Measurements from ENCODE around the gene EEIG2.
A peak's percentile ranks its signal among the peaks of the same experiment; 100 is the strongest.

Gene EEIG2

DNA sequence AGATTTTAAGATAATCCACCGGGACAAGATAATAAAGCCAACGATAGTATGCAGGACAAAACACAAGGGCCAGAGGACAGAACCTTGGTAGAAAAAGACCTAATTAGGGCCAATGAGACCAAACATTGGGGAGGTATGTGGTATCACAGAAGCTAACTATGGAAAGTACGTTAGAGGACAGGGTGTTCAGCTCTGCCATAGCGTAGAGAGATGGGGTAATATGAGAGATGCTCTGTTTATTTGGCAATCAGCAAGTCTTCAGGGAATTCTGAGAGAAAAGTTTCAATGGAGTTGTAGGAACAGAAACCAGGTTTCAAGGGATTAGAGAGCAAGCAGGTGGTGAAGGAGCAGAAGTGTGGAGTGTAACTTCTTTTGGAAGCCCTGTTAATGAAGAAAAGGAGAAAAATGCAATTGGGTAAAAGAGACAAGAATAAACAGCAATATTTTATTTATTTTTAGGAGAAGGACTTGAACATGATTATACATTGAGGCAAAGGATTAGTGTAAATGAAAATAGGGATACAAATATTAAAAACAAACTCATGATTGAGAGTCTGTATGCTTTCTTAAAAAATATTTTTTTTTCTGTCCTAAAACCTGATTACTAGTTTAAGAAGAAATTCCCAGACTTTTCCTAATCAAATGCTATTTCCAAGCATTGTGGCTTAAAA is 24.0 kb downstream of the EEIG2 start:
- DNase-seq (ENCODE audit: low spot score) (no peak), FAIRE-seq (no peak)

DNA sequence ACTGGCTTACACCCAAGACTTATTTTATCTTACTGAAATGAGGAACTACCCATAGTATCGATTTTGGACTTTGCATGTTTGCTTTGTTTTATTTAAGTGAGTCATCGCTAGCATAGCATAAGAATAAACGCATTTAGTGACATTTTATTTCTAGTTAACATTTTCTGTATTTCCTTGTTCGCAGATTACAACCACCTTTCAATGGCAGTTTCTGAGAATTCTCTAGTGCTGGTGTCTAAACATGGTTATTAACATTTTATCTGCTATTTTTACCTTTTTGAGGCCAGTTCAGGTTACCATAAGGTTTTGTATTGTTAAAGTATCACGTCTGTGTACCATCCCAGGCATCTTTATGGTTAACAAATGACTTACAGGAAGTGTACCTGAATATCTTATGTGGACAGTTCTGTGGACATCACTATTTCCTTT is 24.5 kb downstream of the EEIG2 start:
- DNase-seq (ENCODE audit: low spot score) (no peak), FAIRE-seq (no peak)

DNA sequence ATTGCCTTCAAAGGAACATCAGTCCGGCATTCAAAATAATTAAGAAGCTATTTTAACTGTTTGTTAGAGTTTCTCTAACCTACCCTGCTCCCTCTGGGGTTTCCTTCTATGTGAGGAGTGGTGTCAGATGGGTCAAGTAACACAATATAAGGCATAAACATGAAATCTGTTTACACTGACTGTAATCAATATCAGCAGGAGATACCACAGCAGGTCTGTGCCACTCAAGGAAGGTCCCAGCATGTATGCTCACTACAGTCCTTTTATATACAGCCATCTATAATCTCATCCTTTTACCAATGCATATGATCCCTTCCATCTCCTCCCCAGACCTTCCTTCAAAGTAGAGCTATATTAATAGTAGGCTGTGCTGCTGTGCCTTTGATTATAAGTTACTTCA is 25.4 kb downstream of the EEIG2 start:
- DNase-seq (ENCODE audit: low spot score) (no peak), FAIRE-seq (no peak)

DNA sequence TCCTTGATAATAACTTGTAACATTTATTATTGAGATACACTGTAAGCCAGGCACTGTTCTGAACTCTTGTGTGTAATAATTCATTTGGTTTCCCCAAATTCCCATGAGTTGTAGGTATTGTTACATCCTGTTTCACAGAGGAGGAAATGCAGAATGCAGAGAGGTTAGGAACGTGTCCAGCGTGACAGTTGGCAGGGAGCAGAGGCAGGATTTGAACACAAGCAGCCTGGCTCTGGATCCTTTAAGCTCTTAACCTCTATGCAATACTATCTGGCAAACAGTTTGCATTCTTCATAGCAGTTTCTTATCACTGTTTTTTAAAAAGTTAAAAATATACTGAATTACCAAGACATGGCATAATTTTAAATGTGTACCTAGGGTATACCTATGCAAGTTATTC is 30.5 kb downstream of the EEIG2 start:
- FAIRE-seq: no peak

DNA sequence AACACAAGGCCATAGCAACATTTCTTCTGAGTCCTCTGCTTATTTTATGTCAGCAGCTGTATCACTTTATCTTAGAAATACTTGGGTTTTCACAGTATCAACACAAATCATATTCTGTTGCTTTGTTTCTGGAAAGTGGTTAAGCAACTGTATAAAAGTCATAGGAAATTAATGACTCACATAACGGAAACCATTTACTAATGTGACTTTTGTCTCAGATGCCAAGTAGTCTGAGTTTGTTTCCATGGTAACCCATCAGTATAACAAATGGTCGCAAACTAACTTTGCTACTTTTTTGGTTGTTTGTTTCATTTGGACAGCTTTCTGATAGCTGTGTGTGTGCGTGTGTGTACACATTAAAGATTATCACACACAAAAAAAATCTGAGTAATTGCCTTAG is 31.1 kb downstream of the EEIG2 start:
- DNase-seq (ENCODE audit: low spot score) (peak; percentile 48), FAIRE-seq (no peak)

More for the DNA sequence above, 30.5 kb downstream of the EEIG2 start:
- DNase-seq (ENCODE audit: low spot score): no peak

DNA sequence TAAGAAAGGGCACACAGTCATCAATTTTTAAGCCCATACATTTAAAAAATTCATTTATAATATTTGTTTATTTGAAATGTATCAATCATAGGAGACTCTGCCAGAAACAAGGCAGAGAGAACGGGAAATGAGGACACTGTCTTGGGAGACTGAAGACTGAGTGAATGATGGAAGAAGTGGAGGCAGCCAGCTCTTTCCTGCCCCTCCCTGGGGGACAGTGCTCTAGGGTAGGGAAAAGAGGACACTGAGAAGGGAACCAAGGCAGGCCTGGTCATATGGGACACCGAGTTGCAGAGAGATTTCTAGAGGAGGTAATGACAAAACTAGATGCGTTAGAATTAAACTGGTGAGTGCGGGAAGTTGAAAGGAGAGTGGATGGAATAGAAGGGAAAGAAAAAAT is 31.6 kb downstream of the EEIG2 start:
- FAIRE-seq (no peak), DNase-seq (ENCODE audit: low spot score) (no peak)

DNA sequence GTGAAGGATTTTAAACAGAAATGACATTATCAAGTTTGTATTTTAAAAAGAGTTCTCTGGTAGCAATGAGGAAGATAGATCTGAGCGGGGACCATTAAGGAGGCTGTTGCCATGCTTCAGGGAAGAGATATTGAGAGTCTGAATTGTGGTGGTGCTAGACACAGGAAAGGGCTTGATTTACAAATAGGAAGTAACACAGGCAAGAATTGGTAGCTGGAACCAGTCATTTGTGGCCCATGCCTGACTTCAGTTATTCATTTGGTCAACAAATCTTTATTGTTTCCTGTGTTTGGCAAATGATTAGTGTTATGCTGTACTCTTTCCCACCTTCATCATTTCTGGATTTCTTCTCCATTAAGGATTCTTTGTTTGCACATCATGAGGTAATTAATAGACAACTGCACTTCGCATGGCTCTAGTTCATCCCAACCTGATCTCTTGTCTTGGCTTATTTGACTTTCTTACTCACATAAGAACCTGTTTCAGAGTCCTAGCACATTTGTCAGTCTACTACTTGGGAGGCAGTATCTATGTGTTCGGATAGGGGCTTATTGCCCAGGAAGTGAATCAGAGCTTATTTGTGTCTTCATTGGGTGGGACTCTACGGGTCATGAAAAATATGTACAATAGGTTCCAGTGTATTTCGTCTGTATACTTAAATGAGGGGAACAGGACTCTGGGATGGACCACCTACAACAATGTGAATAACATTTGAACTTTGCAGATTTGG is 32.3 kb downstream of the EEIG2 start:
- FAIRE-seq (no peak), DNase-seq (ENCODE audit: low spot score) (no peak)

DNA sequence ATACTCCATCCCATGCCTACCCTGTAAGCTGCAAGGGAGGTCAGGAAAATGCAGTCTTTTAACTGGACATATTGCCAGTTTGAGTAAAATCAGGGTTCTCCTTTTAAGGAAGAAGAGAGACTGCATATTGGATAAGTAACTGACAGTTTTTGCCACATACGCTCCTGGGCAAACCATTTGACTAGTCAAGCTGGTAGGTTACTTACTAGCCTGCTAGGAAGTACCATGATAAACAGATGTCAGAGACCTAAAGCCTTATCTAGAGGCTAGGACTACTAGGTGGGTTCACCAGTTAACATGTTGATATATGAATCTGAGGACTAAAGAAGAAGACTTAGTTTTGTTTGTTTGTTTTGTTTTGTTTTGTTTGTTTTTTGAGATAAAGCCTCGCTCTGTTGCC is 33.5 kb downstream of the EEIG2 start:
- DNase-seq (ENCODE audit: low spot score) (no peak), FAIRE-seq (no peak)

DNA sequence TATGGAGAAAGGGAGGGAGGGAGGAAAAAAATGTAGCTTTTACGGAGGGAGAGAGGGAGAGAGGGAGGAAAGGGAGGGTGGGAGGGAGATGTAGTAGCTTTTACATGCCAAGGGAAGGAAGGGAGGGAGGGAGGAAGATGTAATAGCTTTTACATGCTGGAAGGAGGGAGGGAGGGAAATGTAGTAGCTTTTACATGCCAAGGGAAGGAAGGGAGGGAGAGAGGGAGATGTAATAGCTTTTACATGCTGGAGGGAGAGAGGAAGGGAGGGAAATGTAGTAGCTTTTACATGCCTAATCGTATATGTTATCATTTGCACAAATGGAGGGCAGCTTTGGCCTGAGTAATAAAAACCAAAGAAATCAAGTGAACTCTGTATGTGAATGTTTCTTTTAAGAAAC is 35.6 kb downstream of the EEIG2 start:
- DNase-seq (ENCODE audit: low spot score) (no peak), FAIRE-seq (no peak)

DNA sequence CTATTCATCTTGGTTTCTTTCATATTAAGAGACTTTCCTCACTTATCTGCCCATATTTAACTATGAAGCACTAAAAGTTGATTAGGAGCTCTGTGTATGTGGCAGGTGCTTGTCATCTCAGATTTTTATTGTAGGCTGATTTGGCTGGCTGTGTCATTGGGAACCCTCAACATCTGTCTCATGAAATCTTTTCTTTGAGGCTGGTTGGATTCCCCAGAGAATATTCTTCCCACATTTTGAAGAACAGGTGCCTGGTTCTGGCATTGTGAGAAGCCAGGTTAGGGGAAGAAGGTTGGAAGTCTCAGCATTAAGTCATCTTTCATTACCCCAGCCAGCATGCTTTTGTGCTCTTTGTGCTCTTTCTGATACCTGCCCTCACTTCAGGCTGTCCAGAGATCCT is 37.1 kb downstream of the EEIG2 start:
- FAIRE-seq (no peak), DNase-seq (ENCODE audit: low spot score) (no peak)

DNA sequence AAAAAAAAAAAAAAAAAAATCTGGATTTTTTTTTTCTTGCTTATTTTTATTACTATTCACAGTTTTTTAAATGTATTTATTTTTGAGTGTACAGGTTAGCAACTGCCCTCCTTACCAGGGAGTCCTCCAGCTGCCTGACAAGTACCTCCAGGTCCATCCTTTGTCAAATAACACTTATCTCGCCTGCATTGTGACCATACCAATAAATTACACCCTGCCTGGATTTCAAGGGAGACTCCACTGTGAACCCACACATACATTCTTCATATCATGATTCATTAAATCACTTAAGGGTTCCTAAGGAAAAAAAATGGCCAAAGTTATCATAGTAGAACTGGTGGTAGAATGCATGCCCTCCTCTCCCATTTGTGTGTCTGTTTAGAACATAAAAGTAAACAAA is 38.4 kb downstream of the EEIG2 start:
- FAIRE-seq (no peak), DNase-seq (ENCODE audit: low spot score) (no peak)

DNA sequence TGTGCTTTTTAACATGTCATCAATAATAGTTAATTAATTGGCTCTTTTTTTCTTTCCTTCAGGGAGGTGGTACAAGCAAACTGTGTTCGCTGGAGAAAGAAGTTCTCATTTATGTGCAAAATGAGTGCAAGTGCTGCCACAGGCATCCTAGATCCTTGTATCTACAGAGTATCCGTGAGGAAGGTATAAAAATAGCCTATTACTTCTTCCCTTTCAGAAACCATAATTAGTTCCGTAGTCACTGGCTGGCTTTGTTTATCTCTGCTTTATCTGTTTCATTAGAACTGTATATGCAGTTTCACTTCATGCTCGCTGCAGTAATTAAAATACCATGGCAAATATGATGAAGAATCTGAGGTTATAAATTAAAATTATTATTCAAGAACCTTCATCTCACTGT is 40.6 kb downstream of the EEIG2 start:
- FAIRE-seq (no peak), DNase-seq (ENCODE audit: low spot score) (no peak)

DNA sequence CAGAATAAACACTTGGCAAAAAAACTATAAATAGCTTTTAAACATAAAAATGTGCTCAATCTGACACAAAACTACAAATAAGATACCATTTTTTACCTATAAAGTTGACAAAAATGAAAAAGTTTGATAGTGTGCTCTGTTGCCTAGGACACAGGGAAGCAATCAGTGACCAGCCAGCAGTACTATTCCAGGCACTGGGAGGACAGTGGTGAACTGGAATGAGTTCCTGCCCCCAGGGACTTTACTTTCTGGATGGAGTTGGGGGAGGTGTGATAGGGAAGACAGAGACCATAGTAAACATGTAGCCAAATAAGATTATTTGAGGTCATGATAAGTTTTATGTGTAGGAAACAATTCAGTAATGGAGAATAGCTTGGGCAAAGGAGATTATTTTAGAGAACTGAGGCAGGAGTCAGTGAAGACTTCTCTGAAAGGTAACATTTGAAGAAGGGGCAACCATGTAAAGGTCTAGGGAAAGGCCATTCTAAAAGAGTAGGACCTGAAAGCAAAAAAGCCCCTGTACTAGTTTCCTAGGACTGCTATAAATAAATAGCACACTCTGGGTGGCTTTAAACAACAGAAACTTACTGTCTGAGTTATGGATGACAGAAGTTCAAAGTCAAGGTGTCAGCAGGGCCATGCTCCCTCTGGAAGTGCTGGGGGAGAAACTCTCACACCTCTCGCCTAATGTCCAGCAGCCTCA is 42.0 kb downstream of the EEIG2 start:
- DNase-seq (ENCODE audit: low spot score) (no peak), FAIRE-seq (no peak)

DNA sequence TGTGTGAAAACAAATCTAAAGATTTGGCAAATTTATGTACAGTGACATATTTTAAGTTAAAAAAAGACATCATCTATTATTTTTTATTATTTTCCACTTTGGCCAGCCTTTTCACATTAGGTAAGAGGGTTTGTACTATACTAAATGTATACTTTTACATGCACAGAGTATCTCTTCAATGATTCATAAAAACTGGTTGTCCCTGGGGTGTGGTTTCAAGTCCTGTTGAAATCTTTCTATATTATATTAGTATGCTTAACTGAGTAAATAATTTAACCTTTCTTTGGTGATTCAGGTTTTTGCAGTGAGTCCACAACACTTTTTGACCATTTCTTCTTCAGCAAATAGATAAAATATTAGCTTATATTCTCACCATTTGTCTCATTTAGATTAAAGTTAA is 45.7 kb downstream of the EEIG2 start:
- DNase-seq (ENCODE audit: low spot score) (no peak), FAIRE-seq (no peak)

DNA sequence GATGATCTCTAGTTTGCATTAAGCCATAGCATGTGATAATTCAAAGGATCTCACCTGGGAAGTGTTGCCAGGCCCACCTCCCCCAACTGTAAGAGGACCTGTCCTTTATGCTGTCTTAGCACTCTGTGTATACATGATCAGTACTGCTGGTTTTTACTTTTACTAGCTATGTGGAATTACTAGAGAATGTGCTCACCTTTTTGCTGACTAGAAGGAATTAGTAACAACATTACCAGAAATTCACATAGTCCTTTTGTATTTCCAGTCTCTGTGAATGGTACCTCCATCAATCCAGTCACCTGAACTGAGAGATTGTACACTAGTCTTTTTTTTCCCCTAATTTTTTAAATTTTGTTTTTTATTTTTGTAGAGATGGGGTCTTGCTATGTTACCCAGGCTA is 46.6 kb downstream of the EEIG2 start:
- DNase-seq (ENCODE audit: low spot score) (no peak), FAIRE-seq (no peak)

DNA sequence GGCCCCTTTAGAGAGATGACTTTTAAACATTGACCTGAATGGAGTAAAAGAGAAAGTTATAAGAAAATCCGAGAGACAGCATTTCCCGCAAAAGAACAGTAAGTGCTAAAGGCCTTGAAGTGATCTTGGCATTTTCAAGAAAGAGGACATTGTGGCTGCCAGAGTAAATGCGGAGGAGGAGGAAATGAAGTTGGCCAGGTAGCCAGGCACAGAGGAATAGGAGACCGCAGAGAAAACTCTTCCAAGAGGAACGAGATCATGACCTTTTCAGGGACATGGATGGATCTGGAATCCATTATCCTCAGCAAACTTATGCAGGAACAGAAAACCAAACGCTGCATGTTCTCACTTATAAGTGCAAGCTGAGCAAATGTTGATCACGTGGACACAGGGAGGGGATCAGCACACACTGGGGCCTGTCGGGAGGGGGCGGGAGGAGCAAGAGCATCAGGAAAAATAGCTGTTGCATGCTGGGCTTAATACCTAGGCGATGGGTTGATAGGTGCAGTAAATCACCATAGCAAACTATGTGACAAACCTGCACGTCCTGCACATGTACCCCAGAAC is 49.7 kb downstream of the EEIG2 start:
- no peak for FAIRE-seq
- DNase-seq (ENCODE audit: low spot score): no peak

All from urothelium cell line (cell line).